Activated T-helper 9 cell treated with anti-CD3 and anti-CD28 coated beads, Interleukin-2, amount 50 U/mL, for 16 hours (primary cell): ENCODE measurements around the gene ZBTB7A.
"Not testable (repeated sequence)": the region's sequence is repeated elsewhere in the genome, so short reads cannot be mapped to it uniquely, and the experiment has no call there.

ENCODE experiments used
- DNase-seq: peaks from one replicate; pipeline ENCODE4 v3.0.0-alpha.2; 2020; ENCODE audit warnings: low read depth

The ZBTB7A gene

DNA sequence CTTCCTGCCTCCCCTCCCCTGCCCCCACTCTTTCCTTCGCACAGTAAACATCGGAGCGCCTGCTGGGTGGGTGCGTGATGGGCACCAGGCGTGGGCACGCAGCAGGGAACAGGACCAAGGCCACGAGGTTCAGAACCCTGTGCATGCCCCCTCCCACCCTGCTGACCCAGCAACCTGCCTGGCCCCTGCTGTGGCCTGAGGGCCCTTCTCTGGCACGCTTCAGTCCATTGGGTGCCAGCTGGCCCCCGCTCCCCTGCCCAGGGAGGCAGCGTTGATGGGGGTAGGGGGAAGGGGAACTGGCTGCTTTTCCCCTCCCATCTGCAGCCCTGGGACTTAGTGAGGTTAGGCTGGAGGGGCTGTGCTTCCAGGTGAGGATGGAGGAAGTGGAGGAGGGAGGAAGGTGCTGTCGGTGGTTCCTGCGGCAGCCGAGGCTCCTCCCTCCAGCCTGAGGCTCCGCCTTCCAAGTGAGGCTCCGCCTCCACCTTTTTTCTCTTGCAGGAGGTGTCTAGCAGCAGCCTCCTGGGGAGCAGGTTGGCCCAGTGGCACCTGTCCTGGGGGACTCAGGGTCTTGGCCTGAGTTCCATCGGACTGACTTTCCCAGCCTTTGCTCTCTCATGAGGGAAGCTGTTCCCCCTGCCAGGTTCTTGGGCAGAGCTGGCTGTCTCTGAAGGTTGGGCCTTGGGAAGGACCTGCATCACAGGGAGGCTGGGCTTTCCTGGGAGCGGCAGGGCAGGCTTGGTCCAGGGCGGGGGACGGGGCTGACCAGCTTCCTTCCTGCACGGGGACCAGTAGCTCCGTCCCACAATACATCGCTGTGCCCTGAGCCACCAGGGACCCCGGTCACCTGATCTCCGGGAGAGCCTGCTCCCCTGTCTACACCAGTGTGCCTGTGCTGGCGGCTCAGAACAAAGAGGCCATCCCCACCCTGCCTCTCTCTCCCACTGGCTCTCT is 51.9 kb downstream of the ZBTB7A start:
- DNase-seq: no peak

DNA sequence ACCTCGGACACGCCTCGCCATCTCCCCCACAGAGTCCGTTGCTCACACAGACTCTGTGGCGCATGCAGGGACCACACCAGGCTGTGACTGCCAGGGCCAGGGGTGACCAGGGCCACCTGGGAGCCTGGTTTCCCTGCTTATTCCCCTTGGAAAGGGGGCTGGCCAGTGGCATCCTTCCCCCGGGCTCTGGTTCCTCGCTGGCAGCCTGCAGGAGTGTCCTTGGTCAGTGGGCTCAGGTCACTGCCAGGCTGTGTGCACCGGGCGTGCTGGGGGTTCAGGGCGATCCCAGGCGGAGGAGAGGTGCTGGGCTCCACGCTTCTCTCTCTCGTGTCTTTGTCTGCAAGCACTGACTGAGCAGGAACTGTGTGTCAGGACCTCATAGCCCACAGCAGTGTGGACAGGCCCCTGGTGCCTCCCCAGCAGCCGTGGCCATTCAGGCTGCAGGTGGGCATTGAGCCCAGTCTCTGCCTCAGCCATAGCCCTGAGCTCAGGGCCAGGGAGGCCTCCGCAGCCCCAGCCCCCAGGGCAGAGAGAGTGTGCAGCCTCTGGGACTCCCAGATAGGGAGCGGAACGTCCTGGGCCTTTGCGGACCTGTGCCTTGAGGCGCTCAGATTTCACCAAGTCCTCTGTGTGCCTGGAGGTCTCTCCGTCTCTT is 52.7 kb downstream of the ZBTB7A start:
- DNase-seq: no peak

DNA sequence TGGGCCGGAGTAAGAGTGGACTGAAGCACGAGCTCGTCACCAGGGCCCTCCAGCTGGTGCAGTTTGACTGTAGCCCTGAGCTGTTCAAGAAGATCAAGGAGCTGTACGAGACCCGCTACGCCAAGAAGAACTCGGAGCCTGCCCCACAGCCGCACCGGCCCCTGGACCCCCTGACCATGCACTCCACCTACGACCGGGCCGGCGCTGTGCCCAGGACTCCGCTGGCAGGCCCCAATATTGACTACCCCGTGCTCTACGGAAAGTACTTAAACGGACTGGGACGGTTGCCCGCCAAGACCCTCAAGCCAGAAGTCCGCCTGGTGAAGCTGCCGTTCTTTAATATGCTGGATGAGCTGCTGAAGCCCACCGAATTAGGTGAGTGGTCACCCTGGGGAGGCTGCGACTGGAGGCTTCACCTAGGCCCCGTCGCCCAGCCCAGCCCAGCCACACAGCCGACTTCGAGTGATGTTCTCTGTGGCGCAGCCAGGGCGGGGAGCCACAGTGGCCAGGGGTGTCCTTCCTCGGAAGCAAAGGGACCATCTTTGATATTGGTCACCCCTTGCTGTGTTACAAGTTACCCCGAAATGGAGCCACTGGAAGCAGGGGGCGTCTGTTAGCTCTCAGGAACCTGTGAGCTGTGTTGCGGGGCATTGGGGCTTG is 53.6 kb downstream of the ZBTB7A start:
- DNase-seq: no peak

DNA sequence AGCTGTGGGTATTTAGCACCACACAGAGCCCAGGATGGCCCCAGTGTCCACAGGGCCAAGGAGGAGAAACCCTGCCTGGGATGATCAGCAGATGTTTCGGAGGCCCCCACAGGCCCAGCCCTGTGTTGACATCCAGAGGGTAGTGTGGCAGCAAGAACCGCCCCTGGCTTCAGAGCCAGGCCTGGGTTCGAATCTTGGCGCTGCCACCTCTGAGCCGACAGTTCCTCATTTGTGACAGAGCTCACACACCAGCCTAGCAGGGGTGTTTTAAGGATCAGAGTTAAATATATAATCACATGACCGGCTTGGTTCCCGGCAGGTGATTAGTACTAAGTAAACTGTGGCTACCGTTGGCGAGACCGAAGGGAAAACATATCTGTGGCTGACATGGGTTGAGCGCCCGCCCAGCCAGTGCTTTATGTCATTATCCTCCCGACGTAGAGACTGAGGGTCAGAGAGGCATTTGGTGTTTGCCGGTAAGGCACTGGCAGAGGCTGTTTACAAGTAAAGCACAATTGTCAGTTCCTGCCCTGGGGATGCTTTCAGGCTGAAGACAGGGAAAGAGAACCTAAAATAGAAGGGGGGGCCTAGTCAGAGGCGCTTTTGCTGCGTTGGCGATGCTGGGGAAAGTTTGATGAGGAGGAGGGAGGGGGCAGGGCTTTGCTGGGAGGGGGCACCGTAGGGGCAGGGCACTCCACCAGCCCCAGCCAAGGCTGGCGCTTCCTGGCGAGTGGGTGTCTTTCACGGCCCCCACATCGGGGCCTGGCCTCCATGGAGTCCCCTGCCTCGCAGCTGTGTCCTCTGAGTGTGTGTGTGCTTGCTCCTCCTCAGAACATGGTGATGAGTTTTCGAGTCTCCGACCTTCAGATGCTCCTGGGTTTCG is 54.4 kb downstream of the ZBTB7A start:
- no peak for DNase-seq

DNA sequence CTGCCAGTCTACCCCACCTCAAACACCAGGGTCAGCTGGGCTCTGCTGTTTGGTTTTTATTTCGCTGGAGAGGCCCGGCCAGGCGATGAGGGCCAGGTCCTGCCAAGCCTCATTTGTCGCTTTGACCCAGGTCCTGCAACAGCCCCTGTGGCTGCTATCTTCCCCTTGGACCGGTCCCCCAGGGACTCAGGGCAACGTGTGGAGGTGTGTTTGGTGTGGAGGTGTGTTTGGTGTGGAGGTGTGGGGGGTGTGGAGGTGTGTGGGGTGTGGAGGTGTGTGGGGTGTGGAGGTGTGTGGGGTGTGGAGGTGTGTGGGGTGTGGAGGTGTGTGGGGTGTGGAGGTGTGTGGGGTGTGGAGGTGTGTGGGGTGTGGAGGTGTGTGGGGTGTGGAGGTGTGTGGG is 55.3 kb downstream of the ZBTB7A start:
- DNase-seq: not testable (repeated sequence)

DNA sequence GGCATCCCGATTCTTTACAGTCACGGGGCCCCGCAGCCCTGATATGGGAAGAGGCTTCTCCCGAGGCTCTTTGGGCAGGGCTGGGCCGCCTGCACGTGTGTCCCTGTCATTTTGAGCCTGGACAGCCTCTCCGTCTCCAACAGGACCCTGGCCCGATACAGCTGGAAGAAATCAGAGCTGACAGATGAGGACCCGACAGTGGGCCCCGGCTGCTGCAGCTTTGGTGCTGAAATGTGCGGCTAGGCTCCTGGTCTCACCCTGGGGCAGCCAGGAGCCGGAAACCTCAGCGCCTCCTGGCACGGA is 55.9 kb downstream of the ZBTB7A start:
- no peak for DNase-seq

DNA sequence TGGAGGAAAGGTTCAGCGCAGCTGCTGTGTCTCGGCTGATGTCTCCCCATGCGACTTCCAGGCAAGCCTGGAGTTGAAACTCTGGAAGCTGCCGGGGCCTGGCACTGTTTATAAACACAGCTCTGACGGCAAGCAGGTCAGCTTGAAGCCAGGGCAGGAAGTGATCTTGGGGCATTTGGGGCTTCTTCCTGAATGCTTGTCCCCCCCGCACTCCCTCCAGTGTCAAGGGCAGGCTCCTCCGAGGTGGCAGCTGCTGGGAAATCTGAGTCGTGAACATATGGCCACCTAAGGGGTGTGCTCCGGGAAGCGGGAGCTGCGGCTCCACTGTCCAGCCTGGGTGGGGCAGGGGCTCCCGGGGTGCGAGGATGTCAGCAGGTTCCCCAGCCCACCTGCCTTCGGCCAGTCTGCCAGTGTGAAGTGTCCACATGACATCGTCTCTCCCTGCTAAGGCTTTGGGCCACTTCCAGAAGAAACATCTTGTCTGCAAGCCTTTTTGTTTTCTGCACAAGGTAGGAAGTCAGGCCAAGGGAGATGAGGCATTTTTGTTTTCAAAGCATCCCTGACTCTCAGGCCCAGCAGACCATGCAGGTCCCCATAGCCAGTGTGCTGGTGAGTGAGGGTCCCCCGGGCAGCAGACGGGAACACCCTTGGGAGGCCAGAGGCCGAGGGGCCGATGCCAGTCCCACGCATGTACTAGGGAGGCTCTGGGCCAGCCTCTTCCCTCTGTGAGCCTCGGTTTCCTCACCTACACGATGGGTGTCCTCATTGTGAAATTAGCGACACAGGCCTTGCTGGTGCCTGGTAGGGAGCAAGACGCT is 56.5 kb downstream of the ZBTB7A start:
- no peak for DNase-seq

DNA sequence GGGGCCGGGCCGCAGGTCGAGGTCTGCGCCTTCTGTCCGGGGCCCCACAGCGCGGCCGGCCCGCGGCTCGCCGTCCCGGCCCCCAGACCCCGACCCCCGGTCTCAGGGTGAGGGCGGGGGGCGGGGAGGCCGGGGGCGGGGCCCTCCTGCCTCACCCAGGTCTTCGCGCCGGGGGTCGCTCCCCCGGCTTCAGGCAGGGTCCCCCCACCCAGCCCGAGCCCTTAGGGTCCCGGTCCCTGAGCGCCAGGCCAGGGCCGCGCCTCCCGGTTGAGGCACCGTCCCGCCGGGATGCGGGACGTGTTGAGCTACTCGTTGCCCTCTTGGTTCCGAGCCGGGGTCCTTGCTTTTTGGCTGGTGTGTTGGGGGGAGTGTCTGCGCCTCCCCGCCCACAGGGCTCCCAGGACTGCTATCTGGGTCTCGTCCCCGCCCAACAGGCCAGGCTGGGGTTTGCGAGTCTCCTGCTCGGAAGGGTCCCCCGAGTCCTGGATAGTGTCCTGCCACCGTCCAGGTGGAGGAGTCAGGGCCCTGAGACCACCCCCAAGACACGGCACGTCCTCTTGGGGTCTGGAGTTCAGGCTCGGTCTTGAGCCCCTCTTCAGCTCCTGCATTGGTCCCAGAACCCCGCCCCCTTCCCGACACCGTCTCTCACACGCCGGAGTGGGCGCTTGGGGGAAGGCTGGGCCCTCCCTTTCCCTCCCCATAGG is 58.7 kb downstream of the ZBTB7A start:
- no peak for DNase-seq

DNA sequence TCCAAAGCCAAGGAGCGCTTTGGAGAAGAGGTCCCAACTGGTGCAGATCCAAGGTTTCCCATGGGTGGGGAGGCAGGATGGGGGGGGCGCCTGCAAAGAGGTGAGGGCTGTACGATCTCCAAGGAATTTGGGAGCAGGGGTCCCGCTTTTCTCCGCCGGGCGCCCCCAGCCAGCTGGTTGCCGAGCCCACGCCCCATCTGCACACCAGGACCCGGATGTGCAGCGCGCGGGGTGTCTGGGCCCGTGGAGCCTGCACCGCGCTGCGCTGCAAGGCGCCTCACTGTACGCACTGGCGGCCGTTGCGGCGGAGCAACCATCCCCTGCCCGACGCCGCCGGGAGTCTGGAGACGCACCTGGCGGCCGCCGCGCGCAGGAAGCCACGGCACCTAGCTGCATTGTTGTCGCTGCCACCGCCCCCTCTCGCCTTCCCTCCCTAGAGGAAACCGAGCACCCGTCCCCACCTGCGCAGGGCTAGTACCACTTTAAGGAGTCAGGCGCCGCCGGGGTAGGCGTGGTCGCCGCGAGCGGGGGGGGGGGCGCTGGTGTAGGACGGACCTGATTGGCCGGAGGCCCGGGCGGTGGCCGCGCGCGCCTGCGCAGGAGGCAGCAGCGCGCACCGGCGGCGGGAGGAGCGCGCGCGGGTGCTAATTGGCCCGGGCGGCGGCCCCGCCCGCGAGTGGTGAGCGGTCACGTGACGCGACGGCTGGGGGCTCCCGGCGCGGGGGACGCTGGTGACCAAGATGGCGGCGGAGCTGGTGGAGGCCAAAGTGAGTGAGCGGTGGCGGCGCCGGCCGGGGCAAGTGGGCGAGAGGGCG is 59.5 kb downstream of the ZBTB7A start, which contains the start of gene PIAS4:
Gene PIAS4, plus strand, starts transcription at position 716 of the 815 bp plus-strand sequence. Its CDS starts 25 bp downstream, at position 741.
- peak; percentile 95 for DNase-seq

DNA sequence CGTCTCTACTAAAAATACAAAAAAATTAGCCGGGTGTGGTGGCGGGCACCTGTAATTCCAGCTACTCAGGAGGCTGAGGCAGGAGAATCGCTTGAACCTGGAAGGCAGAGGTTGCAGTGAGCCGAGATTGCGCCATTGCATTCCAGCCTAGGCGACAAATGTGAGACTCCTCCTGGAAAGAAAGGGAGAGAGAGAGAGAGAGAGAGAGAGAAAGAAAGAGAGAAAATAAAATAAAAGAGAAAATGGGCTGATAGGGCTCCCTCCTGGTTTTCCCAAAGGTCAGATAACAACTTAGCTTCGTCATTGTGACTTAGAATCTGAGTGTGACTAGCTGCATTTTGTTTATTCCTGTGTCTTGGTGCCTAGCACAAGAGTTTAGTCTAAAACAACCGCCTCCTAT is 61.3 kb downstream of the ZBTB7A start:
- DNase-seq: not testable (repeated sequence)

DNA sequence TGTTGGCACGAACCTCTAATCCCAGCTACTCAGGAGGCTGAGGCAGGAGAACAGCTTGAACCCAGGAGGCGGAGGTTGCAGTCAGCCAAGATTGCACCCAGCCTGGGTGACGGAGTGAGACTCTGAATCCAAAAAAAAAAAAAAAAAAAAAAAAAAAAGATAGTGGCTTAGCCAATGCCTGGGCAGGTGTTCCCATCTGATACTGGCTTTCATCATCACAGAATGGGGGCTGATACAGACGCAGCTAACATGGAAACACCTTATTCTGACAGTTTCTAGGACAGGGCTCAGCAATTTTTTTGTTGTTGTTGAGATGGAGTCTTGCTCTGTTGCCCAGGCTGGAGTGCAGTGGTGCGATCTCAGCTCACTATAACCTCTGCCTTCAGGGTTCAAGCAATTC is 65.9 kb downstream of the ZBTB7A start:
- not testable (repeated sequence) for DNase-seq

DNA sequence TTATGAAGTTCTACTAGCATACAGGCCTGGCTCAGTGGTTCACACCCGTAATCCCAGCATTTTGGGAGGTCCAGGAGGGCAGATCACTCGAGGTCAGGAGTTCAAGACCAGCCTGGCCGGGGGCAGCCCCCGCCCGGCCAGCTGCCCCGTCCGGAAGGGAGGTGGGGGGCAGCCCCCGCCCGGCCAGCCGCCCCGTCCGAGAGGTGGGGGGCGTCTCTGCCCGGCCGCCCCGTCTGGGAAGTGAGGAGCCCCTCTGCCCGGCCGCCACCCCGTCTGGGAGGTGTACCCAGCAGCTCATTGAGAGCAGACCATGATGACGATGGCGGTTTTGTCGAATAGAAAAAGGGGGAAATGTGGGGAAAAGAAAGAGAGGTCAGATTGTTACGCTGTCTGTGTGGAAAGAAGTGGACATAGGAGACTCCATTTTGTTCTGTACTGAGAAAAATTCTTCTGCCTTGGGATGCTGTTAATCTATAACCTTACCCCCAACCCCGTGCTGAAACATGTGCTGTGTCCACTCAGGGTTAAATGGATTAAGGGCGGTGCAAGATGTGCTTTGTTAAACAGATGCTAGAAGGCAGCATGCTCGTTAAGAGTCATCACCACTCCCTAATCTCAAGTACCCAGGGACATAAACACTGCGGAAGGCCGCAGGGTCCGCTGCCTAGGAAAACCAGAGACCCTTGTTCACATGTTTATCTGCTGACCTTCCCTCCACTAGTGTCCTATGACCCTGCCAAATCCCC is 67.9 kb downstream of the ZBTB7A start:
- DNase-seq: not testable (repeated sequence)

DNA sequence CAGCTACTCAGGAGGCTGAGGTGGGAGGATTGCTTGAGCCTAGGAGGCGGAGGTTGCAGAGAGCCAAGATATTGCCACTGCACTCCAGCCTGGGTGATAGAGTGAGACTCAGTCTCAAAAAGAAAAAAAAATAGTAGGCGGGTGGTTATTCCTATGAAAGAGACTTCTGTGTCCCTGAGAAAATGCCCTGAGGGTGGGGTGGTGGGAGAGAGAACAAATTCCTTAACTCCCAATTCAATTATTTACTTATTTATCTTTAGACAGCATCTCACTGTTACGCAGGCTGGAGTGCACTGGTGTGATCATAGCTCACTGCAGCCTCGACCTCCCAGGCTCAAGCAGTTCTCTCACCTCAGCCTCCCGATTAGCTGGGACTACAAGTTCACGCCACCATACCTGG is 71.1 kb downstream of the ZBTB7A start:
- no peak for DNase-seq
